Body of pancreas (tissue), 4 donors: ENCODE measurements around the gene ADAMTSL1.

Source experiments
- POLR2A ChIP-seq, 3 donors: fragments of 450-650 bp; IDR thresholded peaks; one replicate each; pipeline ENCODE4 v1.6.1; 2016; ENCODE audit warnings: antibody characterized with exemption in 3 of 3, mild to moderate bottlenecking in 2 of 3
- TF ChIP-seq, protein P1 (sequence below), 7 experiments: fragments of 450-650 bp in 4 of 7; fragments of 200-600 bp in 3 of 7; sonication (generic) in 3 of 7; IDR thresholded peaks; one replicate each; pipeline ENCODE4 v1.5.1; 2016 to 2019; ENCODE audit warnings: antibody characterized with exemption in 7 of 7

DNA sequence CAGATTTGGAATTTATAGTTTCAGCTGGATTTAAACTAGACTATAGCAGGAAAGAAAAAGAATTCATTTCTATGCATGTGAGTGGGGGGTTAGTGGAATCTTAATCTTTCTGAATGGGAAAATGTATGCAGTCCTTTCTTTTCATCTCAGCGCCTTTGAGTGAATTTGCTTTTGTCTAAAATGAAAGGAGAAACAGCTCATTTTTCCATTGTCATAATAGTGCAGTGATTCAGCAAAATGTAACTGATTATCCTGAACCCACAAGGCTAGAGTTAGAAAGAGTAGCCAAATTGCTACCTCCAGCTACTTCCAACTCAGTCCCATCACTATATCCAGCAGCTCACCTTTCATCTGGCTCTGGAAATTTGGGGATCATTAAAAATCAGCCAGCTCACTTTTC, 134.4 kb downstream of the ADAMTSL1 start:
- TF ChIP-seq, protein P1, sequence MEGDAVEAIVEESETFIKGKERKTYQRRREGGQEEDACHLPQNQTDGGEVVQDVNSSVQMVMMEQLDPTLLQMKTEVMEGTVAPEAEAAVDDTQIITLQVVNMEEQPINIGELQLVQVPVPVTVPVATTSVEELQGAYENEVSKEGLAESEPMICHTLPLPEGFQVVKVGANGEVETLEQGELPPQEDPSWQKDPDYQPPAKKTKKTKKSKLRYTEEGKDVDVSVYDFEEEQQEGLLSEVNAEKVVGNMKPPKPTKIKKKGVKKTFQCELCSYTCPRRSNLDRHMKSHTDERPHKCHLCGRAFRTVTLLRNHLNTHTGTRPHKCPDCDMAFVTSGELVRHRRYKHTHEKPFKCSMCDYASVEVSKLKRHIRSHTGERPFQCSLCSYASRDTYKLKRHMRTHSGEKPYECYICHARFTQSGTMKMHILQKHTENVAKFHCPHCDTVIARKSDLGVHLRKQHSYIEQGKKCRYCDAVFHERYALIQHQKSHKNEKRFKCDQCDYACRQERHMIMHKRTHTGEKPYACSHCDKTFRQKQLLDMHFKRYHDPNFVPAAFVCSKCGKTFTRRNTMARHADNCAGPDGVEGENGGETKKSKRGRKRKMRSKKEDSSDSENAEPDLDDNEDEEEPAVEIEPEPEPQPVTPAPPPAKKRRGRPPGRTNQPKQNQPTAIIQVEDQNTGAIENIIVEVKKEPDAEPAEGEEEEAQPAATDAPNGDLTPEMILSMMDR (IDR thresholded peaks at IDR 0.05): no peak
- no peak for TF ChIP-seq POLR2A (IDR thresholded peaks at IDR 0.05)
